Fibroblast of pulmonary artery (primary cell): Measurements from ENCODE around the gene ASNSD1.

ENCODE experiments used
- DNase-seq: peaks from one replicate; pipeline ENCODE4 v3.0.0-alpha.2; 2010; ENCODE audit warnings: low read depth
- H3K4me3 ChIP-seq: replicated peaks from 2 replicates; pipeline ENCODE4 v1.5.1; 2011; ENCODE audit warnings: low read depth, mild to moderate bottlenecking, control low read depth, low read length, moderate library complexity
- TF ChIP-seq, protein P1 (sequence below): IDR thresholded peaks from 2 replicates; pipeline ENCODE4 v1.5.1; 2011; ENCODE audit warnings: mild to moderate bottlenecking, control low read depth, low read length, inconsistent platforms; ENCODE audit errors: missing control alignments

Gene ASNSD1

DNA sequence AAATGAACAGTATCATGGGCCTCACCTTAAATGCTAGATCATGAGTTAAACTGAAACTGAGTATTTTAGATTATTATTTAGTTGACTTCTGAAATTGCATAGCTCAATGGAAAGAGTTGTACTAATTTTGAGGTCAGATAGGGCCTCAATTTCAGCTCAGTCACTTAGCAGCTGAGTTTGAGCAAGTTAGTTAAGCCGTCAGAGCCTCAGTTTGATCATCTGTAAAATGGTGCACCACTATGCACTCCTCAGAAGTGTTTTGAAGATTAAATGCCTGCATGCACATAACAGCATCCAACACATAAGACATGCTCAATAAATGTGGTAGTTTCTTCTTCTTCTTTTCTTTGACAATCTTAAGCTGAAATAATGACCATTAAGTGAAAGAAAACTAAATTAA, 38.2 kb upstream of the ASNSD1 start:
- DNase-seq = no peak
- TF ChIP-seq, protein P1, sequence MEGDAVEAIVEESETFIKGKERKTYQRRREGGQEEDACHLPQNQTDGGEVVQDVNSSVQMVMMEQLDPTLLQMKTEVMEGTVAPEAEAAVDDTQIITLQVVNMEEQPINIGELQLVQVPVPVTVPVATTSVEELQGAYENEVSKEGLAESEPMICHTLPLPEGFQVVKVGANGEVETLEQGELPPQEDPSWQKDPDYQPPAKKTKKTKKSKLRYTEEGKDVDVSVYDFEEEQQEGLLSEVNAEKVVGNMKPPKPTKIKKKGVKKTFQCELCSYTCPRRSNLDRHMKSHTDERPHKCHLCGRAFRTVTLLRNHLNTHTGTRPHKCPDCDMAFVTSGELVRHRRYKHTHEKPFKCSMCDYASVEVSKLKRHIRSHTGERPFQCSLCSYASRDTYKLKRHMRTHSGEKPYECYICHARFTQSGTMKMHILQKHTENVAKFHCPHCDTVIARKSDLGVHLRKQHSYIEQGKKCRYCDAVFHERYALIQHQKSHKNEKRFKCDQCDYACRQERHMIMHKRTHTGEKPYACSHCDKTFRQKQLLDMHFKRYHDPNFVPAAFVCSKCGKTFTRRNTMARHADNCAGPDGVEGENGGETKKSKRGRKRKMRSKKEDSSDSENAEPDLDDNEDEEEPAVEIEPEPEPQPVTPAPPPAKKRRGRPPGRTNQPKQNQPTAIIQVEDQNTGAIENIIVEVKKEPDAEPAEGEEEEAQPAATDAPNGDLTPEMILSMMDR = no peak
- no peak overlapping the region for H3K4me3 ChIP-seq

GRCh38 chr2:189624648-189625355, 36.5 kb upstream of the ASNSD1 start:
- H3K4me3 ChIP-seq = no peak overlapping the region
- TF ChIP-seq, protein P1 = no peak
- DNase-seq = no peak

- no peak overlapping the region for H3K4me3 ChIP-seq
- no peak for DNase-seq
- TF ChIP-seq, protein P1 = no peak
Measured at GRCh38 chr2:189625636-189626035, 35.6 kb upstream of the ASNSD1 start.

- no peak for DNase-seq
- TF ChIP-seq, protein P1 = no peak
- no peak overlapping the region for H3K4me3 ChIP-seq
Measured at GRCh38 chr2:189627789-189628188, 33.5 kb upstream of the ASNSD1 start.

- TF ChIP-seq, protein P1 = no peak
- peak; percentile 40 for DNase-seq
- no peak overlapping the region for H3K4me3 ChIP-seq
Measured at GRCh38 chr2:189628817-189629530, 32.3 kb upstream of the ASNSD1 start.

DNA sequence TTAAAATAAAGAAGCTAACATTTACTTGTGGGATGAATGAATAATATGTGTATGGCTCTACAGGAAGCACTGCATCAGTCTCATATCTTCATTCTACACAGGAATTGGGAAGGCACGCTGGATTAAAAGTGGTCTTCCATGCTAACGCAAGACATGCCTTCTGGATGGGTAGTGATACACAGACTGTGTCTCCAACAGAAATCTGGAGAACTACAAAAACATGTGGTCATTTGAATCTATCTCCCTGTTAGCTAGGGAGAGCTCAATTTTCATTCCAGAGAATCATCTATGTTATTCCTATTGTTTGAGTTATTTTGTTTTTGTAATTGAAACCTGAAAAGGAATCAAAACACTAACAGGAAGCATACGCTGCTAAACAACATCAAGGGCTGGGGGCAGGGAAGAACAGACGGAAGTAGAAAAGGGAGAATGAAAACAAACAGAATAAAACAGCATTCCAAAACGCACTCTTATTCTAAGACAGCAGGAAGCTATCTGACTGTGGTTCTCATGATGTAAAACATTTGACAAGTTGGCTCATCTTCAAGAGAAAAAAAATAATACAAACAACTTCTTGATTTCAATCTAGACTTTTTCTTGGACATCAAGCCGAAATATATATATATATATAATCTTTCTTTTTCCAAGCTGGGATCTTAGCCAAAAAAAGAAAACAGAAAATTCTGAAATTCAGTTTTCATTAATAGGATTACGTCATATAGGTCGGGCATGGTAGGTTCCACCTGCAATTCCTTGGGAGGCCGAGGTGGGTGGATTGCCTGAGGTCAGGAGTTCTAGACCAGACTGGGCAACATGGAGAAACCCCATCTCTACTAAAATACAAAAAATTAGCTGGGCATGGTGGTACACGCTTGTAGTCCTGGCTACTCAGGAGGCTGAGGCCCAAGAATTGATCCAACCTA, 31.5 kb upstream of the ASNSD1 start:
- TF ChIP-seq, protein P1 = no peak
- H3K4me3 ChIP-seq = no peak overlapping the region
- DNase-seq = peak; percentile 81
